GM19238 (cell line): ENCODE measurements around the gene LRP5.
"Not testable (repeated sequence)": the region's sequence is repeated elsewhere in the genome, so short reads cannot be mapped to it uniquely, and the experiment has no call there.

Source experiments
- DNase-seq: peaks from one replicate; pipeline ENCODE4 v3.0.0; 2011; ENCODE audit warnings: low spot score; ENCODE audit not compliant: insufficient read length

Gene LRP5

GRCh38 chr11:68461575-68461917, 149.2 kb downstream of the LRP5 start:
- no peak for DNase-seq

GRCh38 chr11:68463714-68464113, 151.3 kb downstream of the LRP5 start:
- DNase-seq, result no peak

- DNase-seq, result no peak
These were observed 154.9 kb downstream of the LRP5 start for GRCh38 chr11:68467201-68467834.

GRCh38 chr11:68468217-68468828, 155.9 kb downstream of the LRP5 start:
- DNase-seq, result peak; percentile 27

- no peak for DNase-seq
These were observed 156.7 kb downstream of the LRP5 start for GRCh38 chr11:68469122-68469521.

GRCh38 chr11:68469642-68470041, 157.3 kb downstream of the LRP5 start:
- DNase-seq, result no peak

GRCh38 chr11:68470304-68470811, 158.0 kb downstream of the LRP5 start:
- no peak for DNase-seq

GRCh38 chr11:68471360-68472340, 159.3 kb downstream of the LRP5 start:
- DNase-seq, result no peak

- no peak for DNase-seq
These were observed 160.4 kb downstream of the LRP5 start for GRCh38 chr11:68472778-68473177.

- DNase-seq, result no peak
These were observed 161.3 kb downstream of the LRP5 start for GRCh38 chr11:68473693-68474092.

- DNase-seq, result not testable (repeated sequence)
These were observed 163.2 kb downstream of the LRP5 start for GRCh38 chr11:68475626-68476025.

- no peak for DNase-seq
These were observed 167.0 kb downstream of the LRP5 start for GRCh38 chr11:68479390-68479789.

GRCh38 chr11:68480193-68480592, 167.8 kb downstream of the LRP5 start:
- no peak for DNase-seq

GRCh38 chr11:68480852-68481510, 168.6 kb downstream of the LRP5 start:
- DNase-seq, result no peak

- no peak for DNase-seq
These were observed 169.3 kb downstream of the LRP5 start for GRCh38 chr11:68481579-68482240.

- DNase-seq, result no peak
These were observed 176.2 kb downstream of the LRP5 start for GRCh38 chr11:68488623-68489022.

- no peak for DNase-seq
These were observed 182.9 kb downstream of the LRP5 start for GRCh38 chr11:68495220-68495729.

GRCh38 chr11:68495872-68496271, 183.5 kb downstream of the LRP5 start:
- no peak for DNase-seq

- DNase-seq, result no peak
These were observed 185.4 kb downstream of the LRP5 start for GRCh38 chr11:68497761-68498160.

- no peak for DNase-seq
These were observed 185.9 kb downstream of the LRP5 start for GRCh38 chr11:68498321-68498720.
